ENCODE results near the gene CCDC50. TPM values are rescaled to one million over a fixed set of nuclear protein-coding genes. Genes with fewer than 3 reads are reported as not detected.

Gene CCDC50
- total RNA-seq, result 10 to 100 TPM; 41.8 to 48.6 TPM
- 62.5 TPM for polyA plus RNA-seq (2013, experiment 1 of 2)
- polyA plus RNA-seq (2013, experiment 2 of 2), result 65.1 TPM
- long read RNA-seq, experiment 1, full-length matches to known transcripts, result 13 of 28 reads
- long read RNA-seq, experiment 1, partial matches to known transcripts, result 11 of 28 reads
- long read RNA-seq, experiment 1, other reads (novel, unspliced or antisense), result 4 of 28 reads
- long read RNA-seq, experiment 2, full-length matches to known transcripts, result 71 of 85 reads
- long read RNA-seq, experiment 2, partial matches to known transcripts, result 3 of 85 reads
- long read RNA-seq, experiment 2, other reads (novel, unspliced or antisense), result 11 of 85 reads
- long read RNA-seq, experiment 3, full-length matches to known transcripts, result 132 of 140 reads
- long read RNA-seq, experiment 3, partial matches to known transcripts, result 3 of 140 reads
- long read RNA-seq, experiment 3, other reads (novel, unspliced or antisense), result 5 of 140 reads
- long read RNA-seq, experiment 4, partial matches to known transcripts, result 0 of 3 reads
- long read RNA-seq, experiment 4, other reads (novel, unspliced or antisense), result 3 of 3 reads

- peak; percentile 94 for DNase-seq
- no peaks in the 10 kb centered on the region for H3K9me3 ChIP-seq (ENCODE audit: control insufficient read depth, low read length)
- H3K27ac ChIP-seq (ENCODE audit: low read depth, low read length), result peak within 1 kb of the TSS; percentile 96
- peak within 1 kb of the TSS; percentile 90 for H3K9ac ChIP-seq (ENCODE audit: extremely low read depth, low read length, poor library complexity, severe bottlenecking)
- no peaks in the 10 kb centered on the region for H3K27me3 Mint-ChIP-seq (ENCODE audit: insufficient read depth)
- H3K4me1 Mint-ChIP-seq, result peaks cover 36% of the 10 kb centered on the region
- no peaks in the 10 kb centered on the region for H3K36me3 ChIP-seq (ENCODE audit: control insufficient read depth, insufficient read depth, low read length)
- H3K4me3 ChIP-seq (ENCODE audit: low read length), result peak within 1 kb of the TSS; percentile 96
- H3K4me3 Mint-ChIP-seq, result peak within 1 kb of the TSS; percentile 86
- no peaks in the 10 kb centered on the region for H3K9me3 Mint-ChIP-seq
- H3K27ac Mint-ChIP-seq, result peak within 1 kb of the TSS; percentile 82
- peak; percentile 46 for TF ChIP-seq CTCF (conservative IDR thresholded peaks at IDR 0.05)
- no peaks in the 10 kb centered on the region for H3K27me3 ChIP-seq (ENCODE audit: control insufficient read depth, insufficient read depth, low read length, poor library complexity, severe bottlenecking)
- H3K4me1 ChIP-seq (ENCODE audit: control insufficient read depth, insufficient read depth, low read length), result peaks cover 2% of the 10 kb centered on the region
- H3K36me3 Mint-ChIP-seq (ENCODE audit: low read depth), result no peaks in the 10 kb centered on the region
- 0 to 5% methylated on average over 10 to 63 of the region's 63 CpGs for WGBS, 2 experiments (ENCODE audit: insufficient coverage in 1 of 2, insufficient read length in 1 of 2)
These were observed at the start of gene CCDC50 for GRCh38 chr3:191328962-191329653. Gene CCDC50 (plus strand): TSS chr3:191329394. CDS start chr3:191329675, 281 bp downstream.

- no peaks in the 10 kb centered on the region for H3K36me3 ChIP-seq (ENCODE audit: control insufficient read depth, insufficient read depth, low read length)
- no peak for DNase-seq
- H3K9me3 Mint-ChIP-seq, result no peaks in the 10 kb centered on the region
- no peak overlapping the region for H3K9ac ChIP-seq (ENCODE audit: extremely low read depth, low read length, poor library complexity, severe bottlenecking)
- no peak overlapping the region for H3K4me3 ChIP-seq (ENCODE audit: low read length)
- no peak overlapping the region for H3K27ac ChIP-seq (ENCODE audit: low read depth, low read length)
- no peak for TF ChIP-seq CTCF (conservative IDR thresholded peaks at IDR 0.05)
- no peak overlapping the region for H3K27ac Mint-ChIP-seq
- H3K4me3 Mint-ChIP-seq, result no peak overlapping the region
- H3K4me1 ChIP-seq (ENCODE audit: control insufficient read depth, insufficient read depth, low read length), result no peaks in the 10 kb centered on the region
- H3K27me3 ChIP-seq (ENCODE audit: control insufficient read depth, insufficient read depth, low read length, poor library complexity, severe bottlenecking), result no peaks in the 10 kb centered on the region
- no peaks in the 10 kb centered on the region for H3K36me3 Mint-ChIP-seq (ENCODE audit: low read depth)
- peaks cover 6% of the 10 kb centered on the region for H3K9me3 ChIP-seq (ENCODE audit: control insufficient read depth, low read length)
- no peaks in the 10 kb centered on the region for H3K4me1 Mint-ChIP-seq
- 75% methylated on average over 1 of the region's 1 CpG; no CpG with 5 or more reads in 1 of the 2 experiments for WGBS, 2 experiments (ENCODE audit: insufficient coverage in 1 of 2, insufficient read length in 1 of 2)
- H3K27me3 Mint-ChIP-seq (ENCODE audit: insufficient read depth), result no peaks in the 10 kb centered on the region
These were observed 49.1 kb upstream of the CCDC50 start for GRCh38 chr3:191280111-191280510.

- Histone ChIP-seq H3K9ac (ENCODE audit: extremely low read depth, low read length, poor library complexity, severe bottlenecking) (no peak overlapping the region), H3K27me3 (ENCODE audit: control insufficient read depth, insufficient read depth, low read length, poor library complexity, severe bottlenecking) (no peaks in the 10 kb centered on the region), H3K36me3 (ENCODE audit: control insufficient read depth, insufficient read depth, low read length) (no peaks in the 10 kb centered on the region), H3K27ac (ENCODE audit: low read depth, low read length) (no peak overlapping the region), H3K4me1 (ENCODE audit: control insufficient read depth, insufficient read depth, low read length) (no peaks in the 10 kb centered on the region), H3K9me3 (ENCODE audit: control insufficient read depth, low read length) (peaks cover 9% of the 10 kb centered on the region), H3K4me3 (ENCODE audit: low read length) (no peak overlapping the region)
- DNase-seq, result no peak
- Mint-ChIP-seq H3K27ac (no peak overlapping the region), H3K27me3 (ENCODE audit: insufficient read depth) (no peaks in the 10 kb centered on the region), H3K4me3 (no peak overlapping the region), H3K36me3 (ENCODE audit: low read depth) (no peaks in the 10 kb centered on the region), H3K4me1 (no peaks in the 10 kb centered on the region), H3K9me3 (no peaks in the 10 kb centered on the region)
- TF ChIP-seq CTCF (conservative IDR thresholded peaks at IDR 0.05), result no peak
These were observed 48.3 kb upstream of the CCDC50 start for GRCh38 chr3:191280882-191281281.
